Progenitor cell of endocrine pancreas (in vitro differentiated cells): ENCODE measurements around the gene HES4. TPM values are rescaled to one million over a fixed set of nuclear protein-coding genes. Genes with fewer than 3 reads are reported as not detected.

Experiments
- DNase-seq: peaks from one replicate; pipeline ENCODE4 v3.0.0; 2021; ENCODE audit warnings: low spot score; ENCODE audit not compliant: unreplicated experiment
- H3K27ac Mint-ChIP-seq: 2 replicates; pipeline ENCODE4 v1.8.0; 2021; ENCODE audit warnings: mild to moderate bottlenecking, moderate library complexity, mixed read lengths
- H3K27me3 Mint-ChIP-seq: 2 replicates; pipeline ENCODE4 v1.8.0; 2021; ENCODE audit warnings: mixed read lengths
- H3K36me3 Mint-ChIP-seq: 2 replicates; pipeline ENCODE4 v1.8.0; 2022; ENCODE audit warnings: mixed read lengths; ENCODE audit not compliant: insufficient read depth
- H3K4me1 Mint-ChIP-seq: 2 replicates; pipeline ENCODE4 v1.8.0; 2021; ENCODE audit warnings: low read depth, mixed read lengths
- H3K4me3 Mint-ChIP-seq: 2 replicates; pipeline ENCODE4 v1.8.0; 2021; ENCODE audit warnings: low read depth, mild to moderate bottlenecking, moderate library complexity, mixed read lengths
- H3K9me3 Mint-ChIP-seq: 2 replicates; pipeline ENCODE4 v1.8.0; 2021; ENCODE audit warnings: low read depth, mixed read lengths
- CTCF ChIP-seq: fragments of 200-600 bp; sonication (generic); IDR thresholded peaks from one replicate; pipeline ENCODE4 v1.5.0; 2021; ENCODE audit warnings: antibody characterized with exemption, mild to moderate bottlenecking; ENCODE audit not compliant: unreplicated experiment
- total RNA-seq: library from RNA; stranded (reverse); gene quantifications from 2 replicates; pipeline ENCODE4 v1.2.1, GENCODE V29; 2021

HES4 gene
- total RNA-seq, 1 donor from 2014 or later, result 83.8 TPM

- Mint-ChIP-seq H3K27me3 (peaks cover 20% of the 10 kb centered on the region), H3K9me3 (no peaks in the 10 kb centered on the region), H3K4me3 (peak overlapping the region; percentile 9), H3K36me3 (peaks cover 13% of the 10 kb centered on the region), H3K27ac (no peak overlapping the region), H3K4me1 (peaks cover 2% of the 10 kb centered on the region)
- no peak for TF ChIP-seq CTCF
- no peak for DNase-seq
Measured at GRCh38 chr1:1038694-1039093, 38.8 kb upstream of the HES4 start.

- H3K36me3 Mint-ChIP-seq, result peaks cover 9% of the 10 kb centered on the region
- H3K27ac Mint-ChIP-seq, result no peak overlapping the region
- peaks cover 20% of the 10 kb centered on the region for H3K27me3 Mint-ChIP-seq
- H3K9me3 Mint-ChIP-seq, result no peaks in the 10 kb centered on the region
- peaks cover 2% of the 10 kb centered on the region for H3K4me1 Mint-ChIP-seq
- no peak for DNase-seq
- no peak for TF ChIP-seq CTCF
- H3K4me3 Mint-ChIP-seq, result no peak overlapping the region
Measured at GRCh38 chr1:1037366-1038327, 37.8 kb upstream of the HES4 start.

- Mint-ChIP-seq H3K36me3 (peaks cover 9% of the 10 kb centered on the region), H3K27me3 (peaks cover 20% of the 10 kb centered on the region), H3K4me3 (no peak overlapping the region), H3K4me1 (peaks cover 9% of the 10 kb centered on the region), H3K27ac (no peak overlapping the region), H3K9me3 (no peaks in the 10 kb centered on the region)
- no peak for TF ChIP-seq CTCF
- no peak for DNase-seq
Measured at GRCh38 chr1:1035291-1035943, 35.5 kb upstream of the HES4 start.

GRCh38 chr1:1034439-1034781 is 34.5 kb upstream of the HES4 start:
- no peak for TF ChIP-seq CTCF
- peaks cover 16% of the 10 kb centered on the region for H3K27me3 Mint-ChIP-seq
- H3K4me1 Mint-ChIP-seq, result peaks cover 7% of the 10 kb centered on the region
- no peak for DNase-seq
- H3K36me3 Mint-ChIP-seq, result peaks cover 9% of the 10 kb centered on the region
- H3K27ac Mint-ChIP-seq, result no peak overlapping the region
- H3K9me3 Mint-ChIP-seq, result no peaks in the 10 kb centered on the region
- peak overlapping the region; percentile 65 for H3K4me3 Mint-ChIP-seq

GRCh38 chr1:1033731-1034438 is 34.0 kb upstream of the HES4 start:
- Mint-ChIP-seq H3K36me3 (peaks cover 9% of the 10 kb centered on the region), H3K4me3 (peak overlapping the region; percentile 60), H3K27ac (no peak overlapping the region), H3K27me3 (peaks cover 11% of the 10 kb centered on the region), H3K4me1 (peaks cover 7% of the 10 kb centered on the region), H3K9me3 (no peaks in the 10 kb centered on the region)
- no peak for DNase-seq
- no peak for TF ChIP-seq CTCF
